Measurements from ENCODE around the gene POLA1.

POLA1 gene

DNA sequence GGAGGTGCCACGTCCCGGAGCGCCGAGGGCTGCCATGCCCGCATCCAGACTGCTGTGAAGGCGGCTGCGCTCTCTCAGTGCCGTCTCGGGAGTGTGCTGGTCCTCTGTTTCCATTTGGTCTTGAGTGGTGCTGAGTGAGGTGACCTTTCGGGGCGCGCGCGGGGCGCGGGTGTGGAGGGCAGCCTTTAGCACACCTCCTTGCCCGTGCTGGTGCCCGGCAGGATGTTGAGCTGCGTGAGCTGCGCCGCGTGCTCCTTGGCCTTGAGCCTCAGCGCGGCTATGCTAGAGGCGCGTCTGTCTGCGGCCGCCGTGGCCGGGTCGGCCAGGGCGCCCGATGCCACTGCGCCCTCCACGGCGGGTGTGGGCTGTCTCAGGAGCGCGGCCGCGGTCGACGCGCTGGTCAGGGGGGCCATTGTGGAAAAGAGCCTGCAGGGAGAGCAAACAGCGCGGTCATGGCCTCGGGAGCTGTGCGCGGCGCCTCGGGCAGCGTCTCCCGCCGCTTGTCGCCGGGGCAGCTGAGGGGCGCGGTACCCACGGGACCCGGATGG, 310.8 kb downstream of the POLA1 start:
- Histone ChIP-seq H3K9me3 (replicated peaks; ENCODE audit: insufficient read depth, low read length) (no peaks in the 10 kb centered on the region), H3K4me3 (ENCODE audit: low read length) (no peak overlapping the region), H3K9ac (ENCODE audit: low read length) (no peak overlapping the region), H3K4me1 (ENCODE audit: low read length) (no peaks in the 10 kb centered on the region), H3K79me2 (ENCODE audit: low read length) (no peaks in the 10 kb centered on the region), H3F3A (ENCODE audit: insufficient read depth, low read length) (no peaks in the 10 kb centered on the region), H4K20me1 (ENCODE audit: insufficient read depth, low read length) (no peaks in the 10 kb centered on the region), H2AFZ (ENCODE audit: low read length) (no peak overlapping the region), H3K4me2 (ENCODE audit: low read depth, low read length) (no peak overlapping the region), H3K36me3 (replicated peaks; ENCODE audit: insufficient read depth, low read length) (no peaks in the 10 kb centered on the region), H3K9me2 (replicated peaks; ENCODE audit: insufficient read depth, low read length) (no peaks in the 10 kb centered on the region), H3K27ac (ENCODE audit: low read length) (no peak overlapping the region), H3K27me3 (replicated peaks; ENCODE audit: insufficient read depth, low read length) (peaks cover 16% of the 10 kb centered on the region)
- DNase-seq, result no peak
- no peak for TF ChIP-seq EZH2 (optimal IDR thresholded peaks at IDR 0.05; ENCODE audit: low read depth, low read length)

- Histone ChIP-seq H4K20me1 (ENCODE audit: insufficient read depth, low read length) (no peaks in the 10 kb centered on the region), H3K27me3 (replicated peaks; ENCODE audit: insufficient read depth, low read length) (peaks cover 16% of the 10 kb centered on the region), H3K36me3 (replicated peaks; ENCODE audit: insufficient read depth, low read length) (no peaks in the 10 kb centered on the region), H3K4me1 (ENCODE audit: low read length) (no peaks in the 10 kb centered on the region), H3K9ac (ENCODE audit: low read length) (no peak overlapping the region), H2AFZ (ENCODE audit: low read length) (no peak overlapping the region), H3K9me3 (replicated peaks; ENCODE audit: insufficient read depth, low read length) (no peaks in the 10 kb centered on the region), H3K79me2 (ENCODE audit: low read length) (no peaks in the 10 kb centered on the region), H3K27ac (ENCODE audit: low read length) (no peak overlapping the region), H3K9me2 (replicated peaks; ENCODE audit: insufficient read depth, low read length) (no peaks in the 10 kb centered on the region), H3K4me3 (ENCODE audit: low read length) (no peak overlapping the region), H3K4me2 (ENCODE audit: low read depth, low read length) (no peak overlapping the region), H3F3A (ENCODE audit: insufficient read depth, low read length) (no peaks in the 10 kb centered on the region)
- no peak for DNase-seq
- TF ChIP-seq CTCF (IDR thresholded peaks at IDR 0.05; ENCODE audit: low read length) (no peak), EZH2 (optimal IDR thresholded peaks at IDR 0.05; ENCODE audit: low read depth, low read length) (no peak), EZH2phosphoT487 (IDR thresholded peaks at IDR 0.05; ENCODE audit: low read length) (no peak)
Measured at GRCh38 chrX:25005034-25005381, 311.3 kb downstream of the POLA1 start.

DNA sequence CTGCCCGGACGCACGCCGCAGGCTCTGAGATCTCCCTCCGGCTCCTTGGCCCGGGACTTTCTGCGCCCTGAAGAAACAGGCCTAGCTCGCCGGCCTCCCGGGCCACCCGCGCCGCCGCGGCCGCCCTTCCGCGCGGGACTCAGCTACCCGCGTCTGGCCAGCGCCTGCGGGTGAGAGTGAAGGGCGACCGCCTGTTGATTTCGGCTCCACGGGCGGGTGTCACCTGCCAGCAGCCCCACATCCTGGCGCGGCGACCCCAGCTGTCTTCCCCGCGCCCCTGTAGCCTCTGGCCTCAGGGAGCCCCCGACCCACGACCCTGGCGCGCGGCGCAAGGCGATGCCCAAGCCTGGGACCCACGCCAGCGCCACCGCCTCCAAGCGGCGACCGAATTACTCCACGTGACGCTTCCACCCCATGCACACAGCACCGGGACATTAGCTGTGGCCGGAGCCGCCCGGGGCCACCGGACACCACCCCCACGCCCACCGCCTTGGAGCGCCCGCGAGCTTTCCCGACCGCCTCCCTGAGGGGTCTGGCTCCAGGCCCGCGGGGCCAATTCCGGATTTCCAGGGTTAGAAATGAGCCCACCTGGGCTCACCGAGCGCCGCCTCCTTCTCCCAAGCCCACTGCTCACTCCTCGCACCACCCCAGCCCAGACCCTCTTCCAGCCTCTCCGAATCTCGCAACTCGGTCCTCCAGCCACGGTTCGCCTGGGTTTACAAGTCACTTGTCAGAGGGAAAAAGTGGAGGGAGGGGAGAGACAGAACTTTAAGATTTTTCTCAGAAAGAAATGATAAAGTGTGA, 311.9 kb downstream of the POLA1 start:
- Histone ChIP-seq H3K9me3 (replicated peaks; ENCODE audit: insufficient read depth, low read length) (no peaks in the 10 kb centered on the region), H3K27me3 (replicated peaks; ENCODE audit: insufficient read depth, low read length) (peaks cover 16% of the 10 kb centered on the region), H2AFZ (ENCODE audit: low read length) (no peak overlapping the region), H3F3A (ENCODE audit: insufficient read depth, low read length) (no peaks in the 10 kb centered on the region), H3K4me3 (ENCODE audit: low read length) (no peak overlapping the region), H3K4me1 (ENCODE audit: low read length) (no peaks in the 10 kb centered on the region), H3K4me2 (ENCODE audit: low read depth, low read length) (no peak overlapping the region), H3K36me3 (replicated peaks; ENCODE audit: insufficient read depth, low read length) (no peaks in the 10 kb centered on the region), H3K79me2 (ENCODE audit: low read length) (no peaks in the 10 kb centered on the region), H4K20me1 (ENCODE audit: insufficient read depth, low read length) (no peaks in the 10 kb centered on the region), H3K9ac (ENCODE audit: low read length) (no peak overlapping the region), H3K9me2 (replicated peaks; ENCODE audit: insufficient read depth, low read length) (no peaks in the 10 kb centered on the region), H3K27ac (ENCODE audit: low read length) (no peak overlapping the region)
- no peak for TF ChIP-seq EZH2phosphoT487 (IDR thresholded peaks at IDR 0.05; ENCODE audit: low read length)
- no peak for TF ChIP-seq CTCF (IDR thresholded peaks at IDR 0.05; ENCODE audit: low read length)
- no peak for TF ChIP-seq EZH2 (optimal IDR thresholded peaks at IDR 0.05; ENCODE audit: low read depth, low read length)
- no peak for DNase-seq

- no peak for DNase-seq
- no peaks in the 10 kb centered on the region for H4K20me1 ChIP-seq (ENCODE audit: insufficient read depth, low read length)
- no peaks in the 10 kb centered on the region for H3K79me2 ChIP-seq (ENCODE audit: low read length)
- H3K4me1 ChIP-seq (ENCODE audit: low read length), result no peaks in the 10 kb centered on the region
- H3K27ac ChIP-seq (ENCODE audit: low read length), result no peak overlapping the region
- TF ChIP-seq CTCF (IDR thresholded peaks at IDR 0.05; ENCODE audit: low read length), result no peak
- TF ChIP-seq EZH2 (optimal IDR thresholded peaks at IDR 0.05; ENCODE audit: low read depth, low read length), result no peak
- TF ChIP-seq EZH2phosphoT487 (IDR thresholded peaks at IDR 0.05; ENCODE audit: low read length), result no peak
- H2AFZ ChIP-seq (ENCODE audit: low read length), result no peak overlapping the region
- H3F3A ChIP-seq (ENCODE audit: insufficient read depth, low read length), result no peaks in the 10 kb centered on the region
- peaks cover 16% of the 10 kb centered on the region for H3K27me3 ChIP-seq (replicated peaks; ENCODE audit: insufficient read depth, low read length)
- no peaks in the 10 kb centered on the region for H3K9me3 ChIP-seq (replicated peaks; ENCODE audit: insufficient read depth, low read length)
- H3K9ac ChIP-seq (ENCODE audit: low read length), result no peak overlapping the region
- peak overlapping the region; percentile 41 for H3K4me2 ChIP-seq (ENCODE audit: low read depth, low read length)
- H3K9me2 ChIP-seq (replicated peaks; ENCODE audit: insufficient read depth, low read length), result no peaks in the 10 kb centered on the region
- peak overlapping the region; percentile 15; the same call in 1 of the 2 replicates for H3K4me3 ChIP-seq (ENCODE audit: low read length)
- no peaks in the 10 kb centered on the region for H3K36me3 ChIP-seq (replicated peaks; ENCODE audit: insufficient read depth, low read length)
Measured at GRCh38 chrX:25006586-25007058, 312.9 kb downstream of the POLA1 start.

Data from MM.1S (cell line).